GM10248 (cell line): ENCODE results near the gene C1orf115.

Source experiments
- CTCF ChIA-PET: fragments of 300-600 bp; sonication (Branson Sonifier 250); formaldehyde crosslinking; extraction: SDS; loops from one replicate; lab custom pipeline; 2021; ENCODE audit warnings: antibody characterized with exemption; lab: Yijun Ruan, JAX
- POLR2A ChIA-PET: fragments of 350-650 bp; sonication (Branson Sonifier 250); formaldehyde crosslinking; extraction: SDS; loops from one replicate; lab custom pipeline; 2020; ENCODE audit warnings: antibody characterized with exemption; lab: Yijun Ruan, JAX
- DNase-seq: peaks from one replicate; pipeline ENCODE4 v3.0.0; 2012; ENCODE audit errors: extremely low spot score
- TF ChIP-seq, protein P1 (sequence below): IDR thresholded peaks from 2 replicates; pipeline ENCODE4 v1.5.1; 2012; ENCODE audit warnings: mild to moderate bottlenecking, low read depth; ENCODE audit errors: extremely low read depth, missing control alignments, control extremely low read depth

Gene C1orf115

DNA sequence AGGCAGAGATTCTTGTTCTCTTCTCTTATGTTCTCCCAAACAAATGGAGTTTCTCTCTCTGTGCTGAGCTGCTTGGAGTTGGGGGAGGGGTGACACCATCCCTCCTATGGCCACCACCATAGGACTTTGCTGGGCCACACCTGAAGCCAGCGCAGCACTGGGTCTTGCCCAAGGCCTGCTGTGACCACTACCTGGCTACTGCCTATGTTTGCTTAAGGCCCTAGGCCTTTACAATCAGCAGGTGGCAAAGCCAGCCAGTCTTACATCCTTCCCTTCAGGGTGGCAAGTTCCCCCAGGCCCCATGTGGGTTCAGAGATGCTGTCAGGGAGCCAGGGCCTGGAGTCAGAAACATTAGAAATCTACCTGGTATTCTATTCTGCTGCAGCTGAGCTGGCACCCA lies 51.7 kb downstream of the C1orf115 start:
- ChIA-PET CTCF (interaction anchor here (1.0 to 2.8 kb wide), 2 partner anchors 8 to 461 kb away, joined by 3 to 26 read pairs; no protein-coding TSS in a partner anchor), POLR2A (no interaction called here)
- DNase-seq, result no peak
- TF ChIP-seq, protein P1, sequence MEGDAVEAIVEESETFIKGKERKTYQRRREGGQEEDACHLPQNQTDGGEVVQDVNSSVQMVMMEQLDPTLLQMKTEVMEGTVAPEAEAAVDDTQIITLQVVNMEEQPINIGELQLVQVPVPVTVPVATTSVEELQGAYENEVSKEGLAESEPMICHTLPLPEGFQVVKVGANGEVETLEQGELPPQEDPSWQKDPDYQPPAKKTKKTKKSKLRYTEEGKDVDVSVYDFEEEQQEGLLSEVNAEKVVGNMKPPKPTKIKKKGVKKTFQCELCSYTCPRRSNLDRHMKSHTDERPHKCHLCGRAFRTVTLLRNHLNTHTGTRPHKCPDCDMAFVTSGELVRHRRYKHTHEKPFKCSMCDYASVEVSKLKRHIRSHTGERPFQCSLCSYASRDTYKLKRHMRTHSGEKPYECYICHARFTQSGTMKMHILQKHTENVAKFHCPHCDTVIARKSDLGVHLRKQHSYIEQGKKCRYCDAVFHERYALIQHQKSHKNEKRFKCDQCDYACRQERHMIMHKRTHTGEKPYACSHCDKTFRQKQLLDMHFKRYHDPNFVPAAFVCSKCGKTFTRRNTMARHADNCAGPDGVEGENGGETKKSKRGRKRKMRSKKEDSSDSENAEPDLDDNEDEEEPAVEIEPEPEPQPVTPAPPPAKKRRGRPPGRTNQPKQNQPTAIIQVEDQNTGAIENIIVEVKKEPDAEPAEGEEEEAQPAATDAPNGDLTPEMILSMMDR, result no peak

DNA sequence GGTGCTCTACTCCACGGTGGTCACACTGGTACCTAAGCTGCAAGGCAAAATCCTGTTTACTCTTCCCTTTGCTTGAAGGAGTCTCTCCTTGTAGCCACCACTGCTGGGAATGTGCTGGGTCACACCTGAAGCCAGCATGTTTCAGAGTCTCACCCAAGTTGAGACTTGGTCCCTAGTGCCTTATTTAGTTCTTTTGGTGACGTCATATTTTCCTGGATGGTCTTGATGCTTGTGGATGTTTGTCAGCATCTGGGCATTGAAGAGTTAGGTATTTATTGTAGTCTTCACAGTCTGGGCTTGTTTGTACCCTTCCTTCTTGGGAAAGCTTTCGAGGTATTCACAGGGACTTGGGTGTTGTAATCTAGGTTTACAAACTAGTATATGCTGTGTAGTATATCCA lies 52.4 kb downstream of the C1orf115 start:
- CTCF ChIA-PET, result interaction anchor here (1.0 to 2.8 kb wide), 2 partner anchors 9 to 462 kb away, joined by 3 to 26 read pairs; no protein-coding TSS in a partner anchor
- TF ChIP-seq, protein P1, result no peak
- POLR2A ChIA-PET, result no interaction called here
- no peak for DNase-seq

DNA sequence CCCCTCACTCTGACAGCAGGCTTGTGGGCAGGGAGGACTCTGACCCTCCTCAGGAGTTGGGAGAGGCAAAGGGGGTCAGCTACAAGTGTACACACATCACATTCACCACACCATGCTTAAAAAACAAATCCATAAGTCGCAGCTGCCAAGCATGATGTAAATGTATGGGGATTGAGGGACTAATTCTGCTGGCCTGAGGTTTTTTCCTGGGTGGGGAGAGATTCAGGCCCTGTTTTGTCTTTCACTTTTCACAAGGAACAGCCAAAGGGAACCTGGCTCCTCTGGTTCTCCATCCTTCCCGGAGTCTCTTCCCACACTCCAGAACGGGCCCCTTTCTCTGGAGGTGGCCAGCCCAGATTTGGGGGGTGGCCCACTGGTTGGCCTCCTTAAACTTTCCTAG lies 56.7 kb downstream of the C1orf115 start:
- ChIA-PET POLR2A (no interaction called here), CTCF (interaction anchor here (1.4 to 5.2 kb wide), 2 partner anchors 13 to 18 kb away, joined by 5 to 35 read pairs; no protein-coding TSS in a partner anchor)
- no peak for DNase-seq
- TF ChIP-seq, protein P1, result no peak

DNA sequence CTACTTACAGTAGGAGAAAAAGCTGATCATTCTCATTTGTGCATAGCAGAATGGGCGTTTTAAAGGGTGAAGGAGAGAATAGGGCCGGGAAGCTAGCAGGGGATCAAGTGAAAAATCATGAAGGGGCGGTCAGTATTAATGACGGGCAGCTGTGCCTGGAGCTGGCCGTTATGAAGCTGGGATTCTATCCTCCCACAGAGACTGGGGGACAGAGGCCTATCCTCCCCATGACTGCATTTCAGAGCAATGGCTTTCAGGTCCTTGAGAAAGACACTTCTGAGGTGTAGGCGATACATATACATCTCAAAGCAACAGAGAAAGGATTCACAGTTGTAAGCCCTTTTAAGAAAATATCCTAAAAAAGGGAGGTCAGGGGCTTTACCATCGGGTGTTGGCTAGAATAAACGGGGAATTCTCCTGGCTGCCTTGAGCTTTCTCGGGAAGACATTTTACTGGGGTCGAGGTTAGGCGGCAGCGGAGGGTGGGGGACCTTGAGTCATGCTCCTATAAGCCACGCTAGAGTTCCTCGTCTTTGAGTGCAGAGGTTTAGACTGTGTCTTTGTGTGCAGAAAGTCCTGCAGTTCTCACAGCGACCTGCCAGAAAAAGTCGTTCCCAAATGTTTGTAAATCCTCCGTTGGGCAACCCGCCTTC lies 57.4 kb downstream of the C1orf115 start:
- DNase-seq, result no peak
- TF ChIP-seq, protein P1, result no peak
- POLR2A ChIA-PET, result no interaction called here
- CTCF ChIA-PET, result interaction anchor here (1.1 to 5.2 kb wide), 4 partner anchors 10 to 28 kb away, joined by 3 to 35 read pairs (median 4); no protein-coding TSS in a partner anchor

DNA sequence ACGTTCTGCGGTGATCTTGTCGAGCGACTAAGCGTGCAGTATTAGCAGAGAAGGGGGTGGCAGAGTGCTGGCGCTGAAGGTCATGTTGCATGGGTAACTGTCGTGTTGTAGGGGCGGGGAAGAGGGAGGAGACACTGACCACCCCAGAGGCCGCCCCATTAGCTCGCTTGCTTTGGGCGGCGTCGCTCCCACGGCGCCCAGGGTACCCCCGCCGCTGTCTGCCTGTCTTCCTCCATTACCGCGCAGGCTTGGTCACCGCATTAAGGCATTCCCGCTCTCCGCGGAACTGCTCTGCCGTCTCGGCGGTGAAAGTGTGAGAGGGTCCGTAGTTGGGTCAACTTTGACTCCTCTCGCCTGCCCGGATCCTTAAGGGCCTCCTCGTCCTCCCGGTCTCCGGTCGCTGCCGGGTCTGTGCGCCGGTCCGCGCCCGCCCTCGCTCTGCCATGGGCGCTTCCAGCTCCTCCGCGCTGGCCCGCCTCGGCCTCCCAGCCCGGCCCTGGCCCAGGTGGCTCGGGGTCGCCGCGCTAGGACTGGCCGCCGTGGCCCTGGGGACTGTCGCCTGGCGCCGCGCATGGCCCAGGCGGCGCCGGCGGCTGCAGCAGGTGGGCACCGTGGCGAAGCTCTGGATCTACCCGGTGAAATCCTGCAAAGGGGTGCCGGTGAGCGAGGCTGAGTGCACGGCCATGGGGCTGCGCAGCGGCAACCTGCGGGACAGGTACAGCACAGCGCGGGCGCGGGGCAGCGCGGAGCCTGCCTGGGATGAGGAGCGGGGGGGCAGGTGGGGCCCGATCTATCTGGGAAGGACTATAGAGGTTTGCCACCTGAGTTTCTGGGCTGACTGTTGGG lies 58.1 kb downstream of the C1orf115 start, which contains the start of gene MTARC2:
MTARC2 (plus strand) TSS at position 234 of the 846 bp plus-strand sequence; CDS start at position 444, 210 bp downstream.
- CTCF ChIA-PET, result interaction anchor here (1.1 to 5.2 kb wide), 3 partner anchors 11 to 27 kb away, joined by 3 to 35 read pairs (median 4); no protein-coding TSS in a partner anchor
- TF ChIP-seq, protein P1, result no peak
- POLR2A ChIA-PET, result no interaction called here
- peak; percentile 52 for DNase-seq
